Measurements from ENCODE around the gene DAAM1.

DAAM1 gene

DNA sequence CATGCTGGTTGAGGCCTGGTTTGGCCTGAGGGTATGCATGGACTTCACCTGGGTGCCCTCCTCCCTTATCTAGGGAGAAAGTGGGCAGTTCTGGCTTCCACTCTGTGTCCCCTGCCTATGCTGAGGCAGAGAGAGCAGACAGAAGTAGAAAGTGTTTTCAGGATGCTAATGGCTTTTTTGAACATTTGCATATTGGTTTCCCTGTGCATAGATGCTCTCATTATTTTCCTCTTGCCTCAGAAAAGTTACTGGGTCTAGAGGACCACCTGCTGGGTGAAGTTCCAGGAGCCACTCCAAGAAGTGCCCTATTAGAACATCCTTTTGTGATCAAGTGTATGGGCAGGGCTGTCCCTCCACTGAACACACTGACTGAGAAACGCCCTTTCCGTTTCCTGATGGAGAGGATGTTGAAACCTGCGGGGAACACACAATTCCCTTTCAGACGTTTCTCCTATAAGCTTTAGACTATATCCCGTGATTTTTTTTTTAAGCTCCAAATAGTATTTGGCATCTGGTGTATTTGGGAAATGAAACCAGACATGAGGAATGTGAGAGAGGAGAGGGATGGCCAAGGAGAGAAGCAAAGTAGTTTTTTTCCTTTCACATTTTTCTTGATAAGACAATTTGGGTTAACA, 66.6 kb downstream of the DAAM1 start:
- peak; percentile 13 for DNase-seq (ENCODE audit: low read depth)
- TF ChIP-seq, protein P1, sequence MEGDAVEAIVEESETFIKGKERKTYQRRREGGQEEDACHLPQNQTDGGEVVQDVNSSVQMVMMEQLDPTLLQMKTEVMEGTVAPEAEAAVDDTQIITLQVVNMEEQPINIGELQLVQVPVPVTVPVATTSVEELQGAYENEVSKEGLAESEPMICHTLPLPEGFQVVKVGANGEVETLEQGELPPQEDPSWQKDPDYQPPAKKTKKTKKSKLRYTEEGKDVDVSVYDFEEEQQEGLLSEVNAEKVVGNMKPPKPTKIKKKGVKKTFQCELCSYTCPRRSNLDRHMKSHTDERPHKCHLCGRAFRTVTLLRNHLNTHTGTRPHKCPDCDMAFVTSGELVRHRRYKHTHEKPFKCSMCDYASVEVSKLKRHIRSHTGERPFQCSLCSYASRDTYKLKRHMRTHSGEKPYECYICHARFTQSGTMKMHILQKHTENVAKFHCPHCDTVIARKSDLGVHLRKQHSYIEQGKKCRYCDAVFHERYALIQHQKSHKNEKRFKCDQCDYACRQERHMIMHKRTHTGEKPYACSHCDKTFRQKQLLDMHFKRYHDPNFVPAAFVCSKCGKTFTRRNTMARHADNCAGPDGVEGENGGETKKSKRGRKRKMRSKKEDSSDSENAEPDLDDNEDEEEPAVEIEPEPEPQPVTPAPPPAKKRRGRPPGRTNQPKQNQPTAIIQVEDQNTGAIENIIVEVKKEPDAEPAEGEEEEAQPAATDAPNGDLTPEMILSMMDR (IDR thresholded peaks at IDR 0.05; ENCODE audit: insufficient read depth, low read depth, low read length, missing control alignments) = no peak
- H3K4me3 ChIP-seq (ENCODE audit: low read depth, low read length) = no peak overlapping the region

DNA sequence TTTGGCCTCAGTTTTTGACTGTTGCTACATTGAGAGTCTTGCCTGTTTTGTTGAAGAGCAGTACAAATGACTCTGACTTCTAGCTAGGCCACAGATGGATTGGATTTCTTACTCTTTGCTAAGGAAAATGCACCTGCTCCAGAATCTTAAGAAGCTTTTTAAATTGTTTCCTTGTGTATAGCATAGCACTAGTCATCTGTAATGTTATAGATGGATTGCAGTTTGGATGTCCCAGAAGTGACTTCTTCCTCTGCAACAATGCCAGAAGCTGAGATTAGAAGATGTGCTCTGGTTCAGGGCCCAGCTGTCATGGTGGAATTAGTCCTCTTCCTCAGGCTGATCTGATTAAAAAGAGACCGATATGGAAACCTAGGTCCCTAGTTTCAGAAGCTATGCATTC, 67.9 kb downstream of the DAAM1 start:
- H3K4me3 ChIP-seq (ENCODE audit: low read depth, low read length) = no peak overlapping the region
- TF ChIP-seq, protein P1 (IDR thresholded peaks at IDR 0.05; ENCODE audit: insufficient read depth, low read depth, low read length, missing control alignments) = no peak
- no peak for DNase-seq (ENCODE audit: low read depth)

DNA sequence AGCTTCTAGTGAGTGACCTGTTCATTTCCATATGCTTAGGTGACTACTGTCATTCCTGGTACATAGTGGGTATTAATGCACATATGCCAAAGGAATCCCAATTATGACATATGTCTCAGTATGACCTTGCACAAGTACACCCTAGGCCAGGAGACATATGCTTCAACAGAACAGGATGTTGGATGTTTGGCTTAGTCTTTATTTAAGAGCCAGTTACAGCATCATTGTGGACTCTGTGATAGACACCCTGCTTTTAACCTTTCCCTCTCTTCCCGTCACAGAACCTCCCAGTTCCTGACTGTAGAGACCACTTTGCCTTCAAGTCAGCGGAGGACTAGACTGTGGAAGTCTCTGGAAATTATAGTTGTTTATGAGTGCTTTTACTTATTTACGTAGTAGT, 72.9 kb downstream of the DAAM1 start:
- no peak for DNase-seq (ENCODE audit: low read depth)
- H3K4me3 ChIP-seq (ENCODE audit: low read depth, low read length) = no peak overlapping the region
- TF ChIP-seq, protein P1 (IDR thresholded peaks at IDR 0.05; ENCODE audit: insufficient read depth, low read depth, low read length, missing control alignments) = no peak

DNA sequence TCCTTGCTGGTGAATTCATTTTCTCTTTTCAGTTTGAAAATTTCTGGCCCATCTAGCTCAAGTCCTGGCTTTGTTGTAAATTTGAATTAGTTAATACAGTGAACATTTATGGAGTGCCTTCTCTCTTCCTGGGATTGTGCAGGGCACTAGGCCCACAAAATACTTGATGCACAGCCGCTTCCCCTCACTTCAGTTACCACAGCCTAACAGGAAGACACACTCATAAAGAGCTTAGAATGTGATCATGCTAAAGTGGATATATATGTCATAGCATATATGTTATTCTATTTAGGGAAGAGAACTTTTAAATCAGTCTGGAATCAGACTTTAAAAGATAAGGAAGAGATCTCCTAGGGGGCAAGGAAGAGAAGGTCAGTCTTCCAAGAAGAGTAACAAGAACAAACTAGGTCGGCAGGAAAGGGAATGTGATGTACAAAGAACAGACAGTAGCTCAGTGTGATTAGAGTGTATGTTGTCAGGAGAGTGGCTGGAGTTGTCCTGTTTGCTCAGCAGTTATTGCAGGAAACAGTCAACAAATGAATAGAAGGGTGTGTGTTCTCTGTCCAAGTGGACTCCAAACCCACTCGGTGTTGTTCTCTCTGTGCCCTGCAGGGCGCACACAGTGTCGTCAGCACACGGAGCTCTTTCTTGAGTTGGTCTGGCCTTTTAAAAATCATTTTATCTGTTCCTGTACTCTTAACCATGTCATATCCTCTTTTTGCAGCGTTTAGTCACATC, 74.4 kb downstream of the DAAM1 start:
- no peak overlapping the region for H3K4me3 ChIP-seq (ENCODE audit: low read depth, low read length)
- no peak for DNase-seq (ENCODE audit: low read depth)
- TF ChIP-seq, protein P1 (IDR thresholded peaks at IDR 0.05; ENCODE audit: insufficient read depth, low read depth, low read length, missing control alignments) = peak; percentile 15

DNA sequence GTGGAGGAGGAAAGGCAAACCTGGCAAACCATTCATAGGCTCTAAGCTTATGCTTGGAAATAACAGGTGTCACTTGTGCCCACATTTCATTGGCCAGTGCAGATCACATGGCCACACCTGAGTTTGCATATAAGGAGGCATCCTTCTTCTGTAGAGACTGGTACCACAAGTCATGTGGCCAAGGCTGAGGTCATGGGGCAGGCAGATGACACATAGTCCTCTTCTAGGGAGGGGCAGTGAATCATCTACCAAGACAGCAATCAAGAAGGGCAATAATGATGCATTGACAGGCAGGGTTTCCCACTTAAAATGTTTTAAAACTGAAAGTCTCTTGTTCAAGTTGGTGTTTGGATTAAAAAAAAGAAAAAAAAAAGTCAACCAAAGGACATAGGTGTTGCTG, 77.3 kb downstream of the DAAM1 start:
- no peak for DNase-seq (ENCODE audit: low read depth)
- TF ChIP-seq, protein P1 (IDR thresholded peaks at IDR 0.05; ENCODE audit: insufficient read depth, low read depth, low read length, missing control alignments) = no peak
- H3K4me3 ChIP-seq (ENCODE audit: low read depth, low read length) = no peak overlapping the region

DNA sequence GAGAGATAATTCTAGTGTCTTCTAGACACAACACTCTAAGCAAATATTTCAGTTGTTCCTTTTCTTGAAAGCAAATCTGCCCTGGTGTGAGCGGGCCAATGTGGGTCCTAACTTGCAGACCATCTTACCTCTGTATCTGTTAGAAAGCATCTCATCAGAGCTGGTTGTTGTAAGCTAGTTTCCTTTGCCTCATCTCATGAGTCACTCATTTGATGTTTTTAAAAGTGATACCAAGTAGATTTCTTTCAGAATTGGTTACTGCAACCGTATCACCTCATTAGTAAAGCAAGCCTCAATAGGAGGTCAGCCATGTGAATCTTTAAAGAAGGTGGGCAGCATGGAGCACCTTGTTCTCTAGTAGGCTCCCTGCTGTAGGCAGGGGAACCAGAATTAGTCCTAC, 78.6 kb downstream of the DAAM1 start:
- no peak overlapping the region for H3K4me3 ChIP-seq (ENCODE audit: low read depth, low read length)
- TF ChIP-seq, protein P1 (IDR thresholded peaks at IDR 0.05; ENCODE audit: insufficient read depth, low read depth, low read length, missing control alignments) = no peak
- peak; percentile 11 for DNase-seq (ENCODE audit: low read depth)

Measured in GM12865 (cell line).